ENCODE measurements around the gene INSYN1.

INSYN1 gene

GRCh38 chr15:73773428-73773827, 20.3 kb upstream of the INSYN1 start:
- no peak for DNase-seq

DNA sequence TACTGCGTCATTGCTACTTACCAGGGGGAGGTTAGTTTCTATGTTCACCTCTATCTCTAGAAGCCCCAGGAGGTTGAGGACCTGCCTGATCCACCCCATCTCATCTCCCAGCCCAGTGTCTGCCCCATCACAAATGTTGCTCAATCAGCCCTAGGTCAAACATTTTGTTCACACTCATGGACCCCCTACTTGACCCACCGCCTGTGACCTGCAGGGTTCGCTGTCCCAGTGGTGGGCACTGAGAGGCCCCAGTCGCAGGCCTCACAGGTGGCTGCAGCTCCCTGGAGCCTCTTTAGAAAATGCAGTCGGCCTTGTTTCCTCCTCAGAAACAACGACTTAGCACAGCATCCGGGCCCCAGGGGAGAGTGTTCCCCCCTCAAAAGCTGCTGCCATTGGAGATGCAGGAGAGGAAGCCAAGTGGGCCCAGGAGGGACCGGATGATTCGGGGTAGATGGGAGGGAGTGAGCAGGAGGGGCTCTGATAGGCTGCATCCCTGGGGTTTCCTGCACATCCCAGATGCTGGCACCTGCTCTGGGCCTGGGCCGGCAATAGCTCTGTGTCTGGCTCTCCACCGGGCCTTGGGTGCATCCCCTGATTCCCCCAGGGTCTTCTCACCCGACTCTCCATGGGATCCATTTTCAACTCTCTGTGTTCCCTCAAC, 18.4 kb upstream of the INSYN1 start:
- no peak for DNase-seq

GRCh38 chr15:73770050-73770449, 16.9 kb upstream of the INSYN1 start:
- no peak for DNase-seq

DNA sequence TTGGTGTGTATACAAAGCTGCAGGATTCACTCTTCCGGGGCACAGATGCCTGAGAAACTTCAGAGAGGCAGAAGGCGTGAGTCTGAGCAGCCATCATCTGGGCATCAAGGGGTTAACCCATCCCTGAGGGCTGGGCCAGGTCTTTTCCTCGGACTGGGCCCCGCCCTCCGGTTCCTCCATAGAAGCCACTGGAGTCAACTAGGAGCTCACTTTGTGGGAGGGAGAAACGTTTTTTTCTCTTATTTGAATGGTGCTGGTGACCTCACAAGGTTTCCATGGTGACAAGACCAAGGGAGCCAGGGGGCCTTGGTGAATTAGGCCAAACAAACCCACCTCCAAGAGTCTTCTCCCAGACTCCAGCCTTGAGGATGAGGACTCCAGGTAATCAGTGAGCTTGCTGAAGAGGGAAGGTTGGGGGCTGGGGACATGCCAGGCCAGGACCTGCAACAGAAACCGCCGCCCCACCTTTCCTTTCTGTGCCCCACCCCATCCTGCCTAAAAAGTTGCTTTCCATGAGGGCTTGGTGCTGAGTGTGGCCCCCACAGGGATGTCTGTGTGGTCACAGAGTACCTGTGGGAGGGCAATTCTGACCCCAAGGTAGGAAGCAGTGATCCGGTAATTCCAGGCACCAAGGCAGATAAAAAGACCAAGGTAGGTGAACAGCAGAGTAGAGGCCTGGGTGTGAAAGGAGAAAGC, 14.8 kb upstream of the INSYN1 start:
- DNase-seq: no peak

DNA sequence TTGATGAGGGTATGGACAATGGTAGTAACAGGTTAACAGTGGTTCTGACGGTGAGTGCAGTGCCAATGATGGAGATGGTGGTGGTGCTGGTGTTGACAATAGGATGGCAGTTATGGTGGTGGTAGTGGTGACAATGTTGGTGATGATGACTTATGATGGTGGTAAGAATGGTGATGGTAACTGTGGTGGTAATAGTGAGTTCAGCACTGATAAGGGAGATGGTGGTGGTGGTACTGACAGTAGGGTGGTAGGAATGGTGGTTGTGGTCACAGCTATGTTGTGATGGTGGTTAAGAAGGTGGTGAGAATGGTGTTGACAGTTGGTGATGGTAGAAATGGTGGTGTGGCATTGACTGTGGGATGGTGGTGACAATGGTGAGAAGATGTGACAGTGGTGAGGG, 13.4 kb upstream of the INSYN1 start:
- DNase-seq: no peak

DNA sequence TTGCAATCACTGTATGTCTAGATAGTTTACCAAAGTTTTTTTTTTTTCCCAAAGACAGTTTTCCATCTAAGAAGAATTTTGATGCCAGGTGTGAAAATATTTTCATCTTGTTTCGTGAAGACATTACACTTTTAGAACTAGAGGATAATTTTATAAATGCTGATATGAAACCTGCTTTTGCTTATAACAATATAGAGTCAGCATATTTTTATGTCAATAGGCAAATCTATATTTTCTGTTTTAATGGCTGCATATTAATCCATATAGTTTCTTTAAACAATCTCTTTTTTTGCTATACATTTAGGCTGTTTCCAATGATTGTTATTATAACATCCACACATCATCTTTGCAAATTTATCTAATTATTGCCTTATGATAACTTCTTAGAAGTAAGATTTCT, 12.6 kb upstream of the INSYN1 start:
- DNase-seq: no peak

GRCh38 chr15:73763931-73764330, 10.8 kb upstream of the INSYN1 start:
- DNase-seq: no peak

- DNase-seq: no peak
Measured at GRCh38 chr15:73760330-73761329, 7.5 kb upstream of the INSYN1 start.

GRCh38 chr15:73758461-73758860, 5.3 kb upstream of the INSYN1 start:
- DNase-seq: no peak

DNA sequence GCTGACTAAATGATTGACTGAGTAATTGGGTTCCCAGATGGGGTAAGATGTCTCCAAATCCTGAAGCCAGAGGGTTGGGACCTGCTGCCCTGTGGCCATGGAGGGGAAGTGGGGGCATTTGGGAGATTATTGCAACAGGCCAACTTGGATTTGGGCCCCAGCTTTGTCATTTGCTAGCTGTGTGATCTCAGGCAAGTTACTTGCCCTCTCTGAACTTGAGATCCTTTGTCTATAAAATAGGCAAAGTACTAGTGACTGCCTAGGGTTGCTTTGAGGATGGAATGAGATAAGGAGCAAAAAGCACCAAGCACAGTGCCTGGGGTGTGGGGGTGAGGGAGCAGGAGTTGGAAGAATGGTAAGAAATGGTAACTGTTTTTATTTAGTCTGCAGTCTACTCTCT, 4.4 kb upstream of the INSYN1 start:
- DNase-seq: no peak

DNA sequence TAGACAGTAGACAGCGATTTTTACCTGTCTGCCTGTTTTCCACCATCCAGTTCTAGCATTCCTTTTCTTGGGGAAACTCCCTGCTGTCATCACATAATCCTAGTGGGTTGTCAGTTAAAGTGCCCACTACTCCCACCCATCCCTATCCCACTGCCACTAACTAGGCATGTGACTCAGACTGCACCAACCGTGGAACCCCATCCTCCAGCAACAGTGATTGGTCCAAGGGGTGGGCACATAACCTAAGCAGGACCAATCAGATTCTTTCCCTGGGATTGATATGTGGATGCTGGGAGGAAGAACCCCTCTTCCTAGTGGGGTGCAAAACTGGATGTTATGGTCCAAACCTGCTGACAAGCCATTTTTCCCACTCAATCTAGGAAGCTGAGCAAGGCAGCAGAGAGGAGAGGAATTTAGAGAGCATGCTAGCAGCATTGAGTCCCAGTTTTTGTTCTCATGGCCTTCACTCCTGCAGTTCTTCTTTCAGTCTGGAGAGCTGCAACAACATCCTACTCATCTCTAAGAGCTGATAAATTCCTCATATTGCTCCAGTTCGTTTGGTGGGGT, 3.9 kb upstream of the INSYN1 start:
- DNase-seq: no peak

DNA sequence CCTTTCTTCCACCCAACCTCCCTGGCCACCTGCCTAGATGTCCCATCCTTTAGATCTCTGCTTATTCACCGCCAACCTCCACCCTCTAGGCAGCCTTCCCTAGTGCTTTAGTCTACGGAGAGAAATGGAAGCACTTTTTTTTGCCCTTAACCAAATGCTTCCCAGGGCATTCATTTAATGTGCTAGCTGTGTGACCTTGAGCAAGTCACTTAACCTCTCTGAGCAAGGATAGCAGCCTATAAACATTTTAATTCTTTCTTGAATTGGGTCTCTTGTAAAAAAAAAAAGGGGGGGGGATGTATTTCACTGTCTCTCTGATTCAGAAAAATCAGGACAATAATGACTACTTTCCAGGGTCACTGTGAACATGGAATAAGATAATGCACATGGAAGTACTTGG, 3.2 kb upstream of the INSYN1 start:
- no peak for DNase-seq

DNA sequence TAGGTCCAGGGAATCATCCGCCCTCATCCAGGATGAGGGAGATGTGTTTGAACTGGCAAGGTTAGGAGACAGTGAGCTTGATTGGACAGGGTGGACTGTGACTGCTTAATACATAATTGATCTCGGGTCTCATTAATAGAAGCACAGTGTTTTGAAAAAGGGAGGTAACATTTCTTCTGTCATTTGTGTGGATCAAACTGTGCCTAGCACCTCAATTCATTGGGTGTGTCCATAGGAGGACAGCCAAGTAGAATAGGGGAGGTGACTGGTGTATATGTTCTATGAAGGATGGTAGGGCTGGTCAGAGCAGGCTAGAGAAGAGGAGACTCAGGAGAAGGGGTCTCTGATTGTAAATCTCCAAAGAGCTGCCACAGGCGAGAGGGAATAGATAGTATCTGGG, 2.8 kb upstream of the INSYN1 start:
- no peak for DNase-seq

- no peak for DNase-seq
Measured at GRCh38 chr15:73755481-73755880, 2.3 kb upstream of the INSYN1 start.

DNA sequence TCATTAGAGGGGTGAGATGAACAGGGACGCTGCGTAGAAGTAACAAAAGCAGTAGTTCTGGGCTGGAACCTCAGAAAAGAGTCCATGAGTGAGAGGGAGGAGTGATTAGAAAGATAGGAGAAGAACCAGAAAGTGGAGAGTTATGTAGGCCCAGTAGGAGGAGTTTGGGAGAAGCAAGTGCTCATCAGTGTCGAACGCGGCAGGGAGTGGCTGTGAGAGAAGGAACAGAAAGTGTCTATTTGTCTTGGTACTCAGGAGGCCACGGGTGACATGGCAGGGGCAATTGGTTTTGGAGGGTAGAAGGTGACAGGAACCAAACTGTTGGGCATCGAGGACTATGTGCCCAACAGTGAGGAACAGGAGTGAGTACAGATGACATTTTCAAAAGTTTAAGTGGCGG, 1.3 kb upstream of the INSYN1 start:
- no peak for DNase-seq

DNA sequence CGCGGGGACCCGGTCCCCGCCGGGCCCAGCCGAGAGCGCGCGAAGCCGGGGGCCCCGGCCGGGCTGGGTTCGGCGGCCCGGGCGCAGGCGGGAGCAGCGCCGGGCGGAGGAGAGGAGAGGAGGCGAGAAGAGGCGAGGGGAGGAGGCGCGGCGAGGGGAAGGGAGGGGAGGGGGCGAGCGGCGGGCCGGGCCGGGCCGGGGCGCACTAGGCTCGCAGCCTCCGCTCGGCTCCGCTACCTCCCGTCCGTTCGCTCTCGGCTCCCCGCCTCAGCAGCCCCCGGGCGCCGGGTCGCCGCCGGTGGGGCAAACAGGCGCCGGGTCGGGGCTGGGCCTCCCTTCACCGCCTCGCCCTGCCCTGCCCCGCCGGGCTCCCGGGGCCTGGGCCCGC, 351 bp downstream of the INSYN1 start:
- DNase-seq: no peak

- no peak for DNase-seq
Measured at GRCh38 chr15:73751899-73752805, 999 bp downstream of the INSYN1 start.

GRCh38 chr15:73751511-73751898, 1.6 kb downstream of the INSYN1 start:
- no peak for DNase-seq

DNA sequence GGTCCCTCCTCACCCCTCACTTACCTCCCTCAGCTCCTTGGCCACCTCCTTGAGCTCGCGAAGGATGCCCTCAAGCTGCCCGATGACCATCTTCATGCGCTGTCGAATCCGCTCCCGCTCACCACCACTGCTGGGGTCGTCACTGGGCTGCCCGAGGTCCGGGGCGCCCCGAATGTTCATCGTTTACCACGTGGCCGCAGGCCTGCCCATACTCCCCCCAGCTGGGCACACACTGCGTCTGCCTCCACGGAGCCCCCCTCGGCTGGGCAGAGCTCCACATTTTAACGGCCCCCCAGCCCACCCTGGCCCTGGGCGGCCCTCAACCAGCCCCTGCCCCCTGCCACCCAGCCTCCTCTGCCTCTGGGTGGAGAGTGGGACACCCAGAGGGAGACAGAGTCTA, 2.2 kb downstream of the INSYN1 start:
- DNase-seq: no peak

DNA sequence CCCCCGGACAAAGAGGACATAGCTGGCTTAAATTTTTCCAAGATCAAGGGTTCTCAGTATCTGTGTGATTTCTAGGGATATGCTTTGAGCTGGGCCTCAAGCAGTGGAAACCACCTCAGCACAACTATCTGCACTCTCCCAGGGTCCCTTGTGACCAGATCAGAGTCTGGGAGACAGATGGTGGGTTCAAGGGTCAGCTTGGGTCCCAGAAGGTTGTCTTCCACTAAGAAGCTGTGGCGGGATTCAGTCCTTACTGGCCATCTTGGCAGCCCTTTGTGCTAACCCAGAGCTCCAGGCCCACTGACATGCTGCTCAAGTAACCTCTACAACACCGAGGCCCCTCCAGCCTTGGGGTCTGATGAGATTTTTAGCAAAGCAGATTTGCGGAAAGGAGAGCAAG, 2.7 kb downstream of the INSYN1 start:
- DNase-seq: no peak

- DNase-seq: no peak
Measured at GRCh38 chr15:73749971-73750370, 3.2 kb downstream of the INSYN1 start.

GRCh38 chr15:73749533-73749932, 3.6 kb downstream of the INSYN1 start:
- no peak for DNase-seq

All from NCI-H526 treated with DMSO at 0.1 percent for 48 hours (cell line).